ENCODE data around the gene GATA2. TPM values are rescaled to one million over a fixed set of nuclear protein-coding genes. Genes with fewer than 3 reads are reported as not detected.

The GATA2 gene
- total RNA-seq, 4 donors from 2014 or later = 5.4 to 16.0 (median 8.1) TPM

- Histone ChIP-seq H3K27me3 (peaks cover 84% of the 10 kb centered on the region), H3K36me3 (no peaks in the 10 kb centered on the region), H3K27ac (no peak overlapping the region), H3K4me1 (no peaks in the 10 kb centered on the region), H3K4me3 (no peak overlapping the region), H3K9me3 (peaks cover 0 to 6% (median 0%) of the 10 kb centered on the region in 3 donors)
- no peak for TF ChIP-seq CTCF (IDR thresholded peaks at IDR 0.05)
- TF ChIP-seq POLR2A (IDR thresholded peaks at IDR 0.05) = no peak
- no peak for TF ChIP-seq EP300 (IDR thresholded peaks at IDR 0.05)
- TF ChIP-seq POLR2AphosphoS5 (IDR thresholded peaks at IDR 0.05) = no peak
- no peak for ATAC-seq
- WGBS, 2 donors (ENCODE audit: low coverage in 1 of 2) = 40 to 74% methylated on average over 1 to 3 of the region's 3 CpGs
Measured at GRCh38 chr3:128471720-128472119, 21.3 kb downstream of the GATA2 start.

- peaks cover 0 to 6% (median 0%) of the 10 kb centered on the region in 3 donors for H3K9me3 ChIP-seq
- 71% methylated on average over 2 of the region's 2 CpGs; no CpG with 5 or more reads in 1 of the 2 donors for WGBS, 2 donors (ENCODE audit: low coverage in 1 of 2)
- H3K36me3 ChIP-seq = no peaks in the 10 kb centered on the region
- ATAC-seq = no peak
- H3K4me3 ChIP-seq = no peak overlapping the region
- no peaks in the 10 kb centered on the region for H3K4me1 ChIP-seq
- TF ChIP-seq CTCF (IDR thresholded peaks at IDR 0.05) (no peak), EP300 (IDR thresholded peaks at IDR 0.05) (no peak), POLR2AphosphoS5 (IDR thresholded peaks at IDR 0.05) (no peak), POLR2A (IDR thresholded peaks at IDR 0.05) (no peak)
- H3K27me3 ChIP-seq = peaks cover 84% of the 10 kb centered on the region
- H3K27ac ChIP-seq = no peak overlapping the region
Measured at GRCh38 chr3:128471110-128471509, 21.9 kb downstream of the GATA2 start.

- H3K27ac ChIP-seq = no peak overlapping the region
- H3K36me3 ChIP-seq = no peaks in the 10 kb centered on the region
- 68% methylated on average over 6 of the region's 13 CpGs; no CpG with 5 or more reads in 1 of the 2 donors for WGBS, 2 donors (ENCODE audit: low coverage in 1 of 2)
Measured at GRCh38 chr3:128470134-128470899, 22.7 kb downstream of the GATA2 start.

GRCh38 chr3:128469556-128469955, 23.4 kb downstream of the GATA2 start:
- Histone ChIP-seq H3K4me3 (no peak overlapping the region), H3K9me3 (peaks cover 0 to 6% (median 0%) of the 10 kb centered on the region in 3 donors), H3K27me3 (peaks cover 85% of the 10 kb centered on the region), H3K4me1 (no peaks in the 10 kb centered on the region), H3K27ac (no peak overlapping the region), H3K36me3 (no peaks in the 10 kb centered on the region)
- no peak for TF ChIP-seq EP300 (IDR thresholded peaks at IDR 0.05)
- no peak for TF ChIP-seq POLR2AphosphoS5 (IDR thresholded peaks at IDR 0.05)
- no peak for TF ChIP-seq CTCF (IDR thresholded peaks at IDR 0.05)
- no peak for ATAC-seq
- WGBS, 2 donors (ENCODE audit: low coverage in 1 of 2) = 76% methylated on average over 4 of the region's 6 CpGs; no CpG with 5 or more reads in 1 of the 2 donors

More at GRCh38 chr3:128470134-128470899, 22.7 kb downstream of the GATA2 start:
- Histone ChIP-seq H3K9me3 (peaks cover 0 to 6% (median 0%) of the 10 kb centered on the region in 3 donors), H3K4me3 (no peak overlapping the region), H3K27me3 (peaks cover 88% of the 10 kb centered on the region), H3K4me1 (no peaks in the 10 kb centered on the region)
- ATAC-seq = no peak
- TF ChIP-seq POLR2AphosphoS5 (IDR thresholded peaks at IDR 0.05) (no peak), CTCF (IDR thresholded peaks at IDR 0.05) (no peak), POLR2A (IDR thresholded peaks at IDR 0.05) (no peak), EP300 (IDR thresholded peaks at IDR 0.05) (no peak)

All from gastroesophageal sphincter (tissue), 4 donors.